NCI-H345 (cell line): ENCODE data around the gene TECTB.

Experiments used
- DNase-seq: peaks from one replicate; lab custom pipeline; 2025; lab: John Stamatoyannopoulos, UW

TECTB gene

DNA sequence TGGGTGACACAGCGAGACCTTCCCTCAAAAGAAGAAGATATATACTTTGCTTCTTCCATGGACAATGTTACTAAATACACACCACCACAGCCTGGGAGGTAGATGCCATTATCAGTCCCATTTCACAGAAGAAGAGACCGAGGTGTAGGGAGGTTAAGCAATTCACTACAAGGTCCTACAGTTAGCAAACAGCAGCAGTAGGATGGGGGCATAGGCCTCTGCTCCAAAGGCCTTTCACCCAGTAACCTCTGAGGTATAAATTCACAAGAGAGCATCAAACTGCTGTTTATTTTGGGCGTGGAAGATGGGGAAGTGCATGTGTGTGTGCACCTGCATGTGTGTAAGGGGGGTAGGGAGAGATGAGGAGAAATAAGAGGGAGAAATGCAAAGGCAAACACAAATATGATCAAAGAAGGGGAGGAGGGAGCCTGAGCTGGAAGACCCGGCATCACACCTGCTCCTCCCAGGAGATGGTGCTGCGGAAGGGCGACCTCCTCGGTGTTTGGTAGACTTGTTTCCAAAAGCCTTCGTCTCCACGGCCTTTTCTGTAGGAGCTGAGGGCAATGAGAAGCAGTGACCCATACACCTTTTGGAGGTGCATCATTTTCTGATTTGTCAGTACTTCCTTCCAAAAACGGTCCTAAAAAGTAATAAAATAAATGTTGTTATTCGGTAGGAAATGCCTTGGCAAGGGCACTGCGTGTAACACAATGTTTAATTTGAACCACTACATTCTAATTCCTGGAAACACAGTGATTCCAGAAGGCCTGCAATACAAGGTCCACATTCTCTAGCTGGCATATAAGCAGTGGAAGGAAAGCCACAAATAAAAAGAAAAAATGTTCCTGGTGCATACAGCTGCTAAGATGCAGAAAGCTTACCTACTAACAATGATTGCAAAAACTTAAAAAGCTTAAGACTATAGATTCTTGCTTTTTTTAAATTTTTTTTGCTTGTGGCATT is 64.8 kb downstream of the TECTB start:
- no peak for DNase-seq

DNA sequence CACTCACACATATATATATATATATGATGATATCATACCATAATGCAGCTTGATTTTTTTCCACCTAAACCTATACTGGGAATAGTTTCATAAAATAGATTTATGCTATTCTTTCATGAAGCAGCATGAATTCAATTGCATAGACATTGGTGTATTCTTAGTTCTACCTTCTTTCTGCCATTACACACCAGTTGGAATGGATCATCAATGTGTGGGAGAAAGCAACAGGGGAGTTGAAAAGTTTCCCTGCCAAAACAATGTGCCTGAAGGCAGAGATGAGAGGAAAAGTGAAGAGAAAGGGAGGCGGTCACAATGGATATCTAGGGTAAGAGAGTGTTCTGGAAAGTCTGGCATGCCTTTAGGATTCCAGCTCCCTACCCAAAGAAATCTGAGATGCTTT is 65.6 kb downstream of the TECTB start:
- DNase-seq: no peak

DNA sequence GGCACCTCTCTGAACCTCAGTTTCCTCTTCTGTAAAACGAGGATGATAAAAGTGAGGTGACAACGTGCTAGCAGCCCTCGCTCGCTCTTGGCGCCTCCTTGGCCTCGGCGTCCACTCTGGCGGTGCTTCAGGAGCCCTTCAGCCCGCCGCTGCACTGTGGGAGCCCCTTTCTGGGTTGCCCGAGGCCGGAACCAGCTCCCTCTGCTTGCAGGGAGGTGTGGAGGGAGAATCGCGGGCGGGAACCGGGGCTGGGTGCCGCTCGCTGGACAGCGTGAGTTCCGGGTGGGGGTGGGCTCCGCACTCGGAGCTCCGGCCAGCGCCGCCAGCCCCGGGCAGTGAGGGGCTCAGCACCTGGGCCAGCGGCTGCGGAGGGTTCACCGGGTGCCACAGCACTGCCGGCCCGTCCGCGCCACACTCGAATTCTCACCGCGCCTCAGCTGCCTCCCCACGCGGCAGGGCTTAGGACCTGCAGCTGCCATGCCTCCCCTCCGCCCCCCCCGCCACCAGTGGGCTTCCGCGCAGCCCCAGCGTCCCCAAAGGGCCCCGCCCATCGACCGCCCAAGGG is 66.4 kb downstream of the TECTB start:
- no peak for DNase-seq

DNA sequence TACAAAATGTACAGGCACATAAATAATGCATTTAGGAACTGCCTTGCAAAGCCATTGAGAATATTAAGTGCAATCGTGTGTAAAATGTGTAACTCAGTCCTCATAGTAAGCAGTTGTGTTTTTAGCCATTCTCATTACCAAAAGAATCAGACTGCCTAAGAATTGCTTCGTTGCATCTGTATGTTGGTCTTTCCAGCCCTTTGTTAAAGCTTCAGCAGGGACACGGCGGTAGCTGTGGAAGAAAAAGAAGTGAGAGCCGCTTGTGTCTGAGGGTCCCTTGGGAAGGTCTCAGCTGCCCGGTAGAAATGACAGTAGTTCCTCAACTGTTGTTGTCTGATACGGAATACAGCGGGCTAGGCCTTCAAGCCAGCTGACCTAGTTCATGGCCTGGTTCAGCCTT is 67.9 kb downstream of the TECTB start:
- DNase-seq: no peak

DNA sequence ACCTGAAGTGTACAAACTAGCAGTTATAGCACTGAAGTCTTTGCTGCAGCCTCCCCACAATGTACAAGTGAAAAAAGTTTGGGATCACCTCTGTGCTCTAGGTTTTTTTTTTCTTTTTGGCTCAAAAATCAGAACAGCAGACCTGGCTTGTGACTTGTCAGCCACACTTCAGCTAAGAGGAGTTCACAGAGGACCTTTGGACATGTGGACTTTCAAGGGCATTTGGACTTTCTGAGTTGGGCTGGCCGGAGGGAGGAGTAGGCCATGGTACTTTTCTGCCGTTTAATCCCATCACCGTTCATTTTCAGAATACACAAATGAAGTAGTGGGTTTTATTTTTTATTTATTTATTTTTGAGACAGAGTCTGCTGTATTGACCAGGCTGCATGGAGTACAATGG is 68.8 kb downstream of the TECTB start:
- no peak for DNase-seq

DNA sequence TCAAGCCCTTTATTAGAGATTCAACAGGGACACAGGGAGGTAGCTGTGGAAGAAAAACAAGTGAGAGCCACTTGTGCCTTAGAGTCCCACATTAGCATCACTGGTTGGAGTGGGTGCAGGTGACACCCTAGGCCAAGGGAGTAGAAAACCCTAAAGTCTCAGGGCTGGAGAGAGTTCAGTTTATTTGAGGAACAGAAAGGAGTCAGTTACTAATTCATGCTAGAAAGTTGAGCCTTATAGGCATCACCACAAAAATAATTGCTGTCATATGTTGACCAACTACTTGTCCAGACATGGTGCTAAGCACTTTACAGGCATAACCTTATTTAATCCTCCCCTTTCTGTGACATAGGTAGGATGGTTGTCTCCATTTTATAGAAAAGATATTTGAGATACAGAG is 69.8 kb downstream of the TECTB start:
- DNase-seq: no peak
